ENCODE data around the gene MCM10.

MCM10 gene

GRCh38 chr10:13136651-13137050, 24.7 kb upstream of the MCM10 start:
- H3K36me3 ChIP-seq (ENCODE audit: insufficient read depth) = no peaks in the 10 kb centered on the region

DNA sequence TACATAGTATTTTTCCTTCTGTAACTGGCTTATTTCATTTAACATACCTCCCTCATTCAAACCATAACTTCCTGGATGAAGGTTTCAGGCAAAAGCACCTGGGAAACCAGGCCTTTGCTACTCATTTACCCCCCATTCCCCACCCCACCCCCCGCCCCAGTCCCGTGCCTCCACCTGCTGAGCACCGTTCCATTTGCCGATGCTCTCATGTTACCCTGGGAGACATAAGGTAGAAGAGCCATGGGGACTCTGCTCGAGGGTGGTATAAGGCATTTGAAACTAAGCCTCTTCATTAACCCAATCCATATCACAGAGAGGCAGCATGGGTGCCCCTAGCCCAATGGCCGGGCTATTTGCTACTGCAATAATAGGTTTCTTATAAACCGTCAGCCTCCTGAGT, 22.2 kb upstream of the MCM10 start:
- Histone ChIP-seq H3K9ac (no peak overlapping the region), H3K27ac (no peak overlapping the region), H3K4me2 (no peak overlapping the region), H3K36me3 (ENCODE audit: insufficient read depth) (no peaks in the 10 kb centered on the region), H3K79me2 (ENCODE audit: insufficient read depth, low read depth) (no peaks in the 10 kb centered on the region), H3K27me3 (ENCODE audit: insufficient read depth, low read depth) (no peaks in the 10 kb centered on the region), H4K20me1 (ENCODE audit: insufficient read depth) (no peaks in the 10 kb centered on the region), H3K4me3 (IDR thresholded peaks at IDR 0.05; ENCODE audit: insufficient read depth, low read depth, low read length) (no peak overlapping the region), H3K4me1 (ENCODE audit: low read depth, poor library complexity, severe bottlenecking) (no peaks in the 10 kb centered on the region), H2AFZ (ENCODE audit: low read depth) (no peak overlapping the region)
- TF ChIP-seq, protein P1, sequence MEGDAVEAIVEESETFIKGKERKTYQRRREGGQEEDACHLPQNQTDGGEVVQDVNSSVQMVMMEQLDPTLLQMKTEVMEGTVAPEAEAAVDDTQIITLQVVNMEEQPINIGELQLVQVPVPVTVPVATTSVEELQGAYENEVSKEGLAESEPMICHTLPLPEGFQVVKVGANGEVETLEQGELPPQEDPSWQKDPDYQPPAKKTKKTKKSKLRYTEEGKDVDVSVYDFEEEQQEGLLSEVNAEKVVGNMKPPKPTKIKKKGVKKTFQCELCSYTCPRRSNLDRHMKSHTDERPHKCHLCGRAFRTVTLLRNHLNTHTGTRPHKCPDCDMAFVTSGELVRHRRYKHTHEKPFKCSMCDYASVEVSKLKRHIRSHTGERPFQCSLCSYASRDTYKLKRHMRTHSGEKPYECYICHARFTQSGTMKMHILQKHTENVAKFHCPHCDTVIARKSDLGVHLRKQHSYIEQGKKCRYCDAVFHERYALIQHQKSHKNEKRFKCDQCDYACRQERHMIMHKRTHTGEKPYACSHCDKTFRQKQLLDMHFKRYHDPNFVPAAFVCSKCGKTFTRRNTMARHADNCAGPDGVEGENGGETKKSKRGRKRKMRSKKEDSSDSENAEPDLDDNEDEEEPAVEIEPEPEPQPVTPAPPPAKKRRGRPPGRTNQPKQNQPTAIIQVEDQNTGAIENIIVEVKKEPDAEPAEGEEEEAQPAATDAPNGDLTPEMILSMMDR (conservative IDR thresholded peaks at IDR 0.05; ENCODE audit: low read depth, low read length) = no peak

More at GRCh38 chr10:13136651-13137050, 24.7 kb upstream of the MCM10 start:
- TF ChIP-seq, protein P1 (conservative IDR thresholded peaks at IDR 0.05; ENCODE audit: low read depth, low read length) = no peak
- Histone ChIP-seq H3K4me3 (IDR thresholded peaks at IDR 0.05; ENCODE audit: insufficient read depth, low read depth, low read length) (no peak overlapping the region), H3K27ac (no peak overlapping the region), H3K4me1 (ENCODE audit: low read depth, poor library complexity, severe bottlenecking) (no peaks in the 10 kb centered on the region), H3K4me2 (no peak overlapping the region), H3K9ac (no peak overlapping the region), H3K79me2 (ENCODE audit: insufficient read depth, low read depth) (no peaks in the 10 kb centered on the region), H4K20me1 (ENCODE audit: insufficient read depth) (no peaks in the 10 kb centered on the region), H2AFZ (ENCODE audit: low read depth) (no peak overlapping the region), H3K27me3 (ENCODE audit: insufficient read depth, low read depth) (no peaks in the 10 kb centered on the region)

- no peak overlapping the region for H3K27ac ChIP-seq
- H3K4me1 ChIP-seq (ENCODE audit: low read depth, poor library complexity, severe bottlenecking) = no peaks in the 10 kb centered on the region
- H3K27me3 ChIP-seq (ENCODE audit: insufficient read depth, low read depth) = no peaks in the 10 kb centered on the region
- no peak overlapping the region for H2AFZ ChIP-seq (ENCODE audit: low read depth)
- no peaks in the 10 kb centered on the region for H3K79me2 ChIP-seq (ENCODE audit: insufficient read depth, low read depth)
- H4K20me1 ChIP-seq (ENCODE audit: insufficient read depth) = no peaks in the 10 kb centered on the region
- no peak overlapping the region for H3K9ac ChIP-seq
- TF ChIP-seq, protein P1 (conservative IDR thresholded peaks at IDR 0.05; ENCODE audit: low read depth, low read length) = no peak
- no peak overlapping the region for H3K4me3 ChIP-seq (IDR thresholded peaks at IDR 0.05; ENCODE audit: insufficient read depth, low read depth, low read length)
- no peak overlapping the region for H3K4me2 ChIP-seq
- H3K36me3 ChIP-seq (ENCODE audit: insufficient read depth) = no peaks in the 10 kb centered on the region
Observed at GRCh38 chr10:13139676-13140075, 21.7 kb upstream of the MCM10 start.

DNA sequence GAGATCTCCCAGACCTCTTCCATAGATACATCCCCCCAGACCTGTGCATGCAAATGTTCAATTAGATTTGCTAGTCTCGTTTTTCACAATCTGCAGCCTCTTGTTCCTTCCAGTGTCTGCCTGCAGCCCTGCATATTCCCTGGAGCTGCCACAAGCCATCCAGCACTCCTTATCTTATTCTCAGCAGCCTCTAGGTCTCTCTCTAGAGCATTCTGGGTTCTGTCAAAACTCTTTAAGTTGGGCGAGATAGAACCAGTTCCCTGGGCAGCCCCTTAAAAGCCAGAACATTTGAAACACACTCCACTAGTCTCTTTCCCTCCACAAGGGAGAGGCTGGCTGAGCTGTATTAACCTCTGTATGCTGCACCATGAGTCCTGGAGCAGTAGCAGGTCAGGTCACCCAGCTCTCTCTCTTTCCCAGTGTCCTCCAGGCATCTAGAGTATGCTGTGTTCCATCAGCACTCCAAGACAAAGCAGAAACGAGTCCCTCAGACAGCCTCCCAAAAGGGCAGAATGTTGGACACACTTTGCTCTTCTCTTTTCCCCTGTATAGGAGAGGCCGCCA, 20.6 kb upstream of the MCM10 start:
- H3K9ac ChIP-seq = no peak overlapping the region
- no peaks in the 10 kb centered on the region for H3K4me1 ChIP-seq (ENCODE audit: low read depth, poor library complexity, severe bottlenecking)
- H3K4me2 ChIP-seq = no peak overlapping the region
- no peak overlapping the region for H2AFZ ChIP-seq (ENCODE audit: low read depth)
- H3K4me3 ChIP-seq (IDR thresholded peaks at IDR 0.05; ENCODE audit: insufficient read depth, low read depth, low read length) = no peak overlapping the region
- H4K20me1 ChIP-seq (ENCODE audit: insufficient read depth) = no peaks in the 10 kb centered on the region
- TF ChIP-seq, protein P1 (conservative IDR thresholded peaks at IDR 0.05; ENCODE audit: low read depth, low read length) = no peak
- H3K36me3 ChIP-seq (ENCODE audit: insufficient read depth) = no peaks in the 10 kb centered on the region
- H3K27ac ChIP-seq = no peak overlapping the region
- no peaks in the 10 kb centered on the region for H3K79me2 ChIP-seq (ENCODE audit: insufficient read depth, low read depth)
- no peaks in the 10 kb centered on the region for H3K27me3 ChIP-seq (ENCODE audit: insufficient read depth, low read depth)

Measured in KMS-11 (cell line).